ENCODE results near the gene LCMT1.
"Not testable (repeated sequence)": the region's sequence is repeated elsewhere in the genome, so short reads cannot be mapped to it uniquely, and the experiment has no call there.

DNA sequence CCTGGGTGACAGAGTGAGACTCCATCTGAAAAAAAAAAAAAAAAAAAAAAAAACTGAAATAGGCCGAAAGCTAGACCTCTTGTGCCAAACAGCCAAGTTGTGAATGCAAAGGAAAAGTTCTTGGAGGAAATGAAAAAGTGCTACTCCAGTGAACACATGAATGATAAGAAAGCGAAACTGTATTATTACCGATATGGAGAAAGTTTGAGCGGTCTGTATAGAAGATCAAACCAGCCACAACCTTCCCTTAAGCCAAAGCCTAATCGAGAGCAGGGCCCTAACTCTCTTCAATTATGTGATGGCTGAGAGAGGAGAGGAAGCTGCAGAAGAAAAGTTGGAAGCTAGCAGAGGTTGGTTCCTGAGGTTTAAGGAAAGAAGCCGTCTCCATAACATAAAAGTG, 69.7 kb downstream of the LCMT1 start:
- TF ChIP-seq, protein P1, sequence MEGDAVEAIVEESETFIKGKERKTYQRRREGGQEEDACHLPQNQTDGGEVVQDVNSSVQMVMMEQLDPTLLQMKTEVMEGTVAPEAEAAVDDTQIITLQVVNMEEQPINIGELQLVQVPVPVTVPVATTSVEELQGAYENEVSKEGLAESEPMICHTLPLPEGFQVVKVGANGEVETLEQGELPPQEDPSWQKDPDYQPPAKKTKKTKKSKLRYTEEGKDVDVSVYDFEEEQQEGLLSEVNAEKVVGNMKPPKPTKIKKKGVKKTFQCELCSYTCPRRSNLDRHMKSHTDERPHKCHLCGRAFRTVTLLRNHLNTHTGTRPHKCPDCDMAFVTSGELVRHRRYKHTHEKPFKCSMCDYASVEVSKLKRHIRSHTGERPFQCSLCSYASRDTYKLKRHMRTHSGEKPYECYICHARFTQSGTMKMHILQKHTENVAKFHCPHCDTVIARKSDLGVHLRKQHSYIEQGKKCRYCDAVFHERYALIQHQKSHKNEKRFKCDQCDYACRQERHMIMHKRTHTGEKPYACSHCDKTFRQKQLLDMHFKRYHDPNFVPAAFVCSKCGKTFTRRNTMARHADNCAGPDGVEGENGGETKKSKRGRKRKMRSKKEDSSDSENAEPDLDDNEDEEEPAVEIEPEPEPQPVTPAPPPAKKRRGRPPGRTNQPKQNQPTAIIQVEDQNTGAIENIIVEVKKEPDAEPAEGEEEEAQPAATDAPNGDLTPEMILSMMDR (IDR thresholded peaks at IDR 0.05): not testable (repeated sequence)
- TF ChIP-seq EZH2 (IDR thresholded peaks at IDR 0.05; ENCODE audit: borderline replicate concordance, insufficient read depth, low read depth, low read length, poor library complexity, severe bottlenecking): not testable (repeated sequence)
